Neural cell (in vitro differentiated cells): Measurements from ENCODE around the gene BCCIP.

Experiments used
- CTCF ChIP-seq: fragments of 450-650 bp; IDR thresholded peaks from 2 replicates; pipeline ENCODE4 v1.5.1; 2014; ENCODE audit warnings: antibody characterized with exemption, mild to moderate bottlenecking, moderate library complexity; ENCODE audit not compliant: poor library complexity, severe bottlenecking
- EP300 ChIP-seq: fragments of 450-650 bp; conservative IDR thresholded peaks from 2 replicates; pipeline ENCODE4 v1.6.1; 2014; ENCODE audit warnings: antibody characterized with exemption, mild to moderate bottlenecking, moderate library complexity; ENCODE audit not compliant: poor library complexity, severe bottlenecking
- EZH2 ChIP-seq: fragments of 200-600, 300-800 bp; shearing (Covaris generic), sonication (generic); IDR thresholded peaks from 2 replicates; pipeline ENCODE4 v1.6.1; 2014; ENCODE audit warnings: antibody characterized with exemption, low read length, borderline replicate concordance, mild to moderate bottlenecking; ENCODE audit not compliant: insufficient read depth, poor library complexity, severe bottlenecking
- MXI1 ChIP-seq: fragments of 450-650 bp; conservative IDR thresholded peaks from 2 replicates; pipeline ENCODE4 v1.6.1; 2014; ENCODE audit warnings: antibody characterized with exemption, mild to moderate bottlenecking; ENCODE audit not compliant: poor library complexity, severe bottlenecking
- POLR2AphosphoS5 ChIP-seq: IDR thresholded peaks from 2 replicates; pipeline ENCODE4 v1.6.1; 2012
- RAD21 ChIP-seq: fragments of 450-650 bp; conservative IDR thresholded peaks from 2 replicates; pipeline ENCODE4 v1.6.1; 2014; ENCODE audit warnings: antibody characterized with exemption, mild to moderate bottlenecking, moderate library complexity
- SMC3 ChIP-seq: fragments of 450-650 bp; conservative IDR thresholded peaks from 2 replicates; pipeline ENCODE4 v1.6.1; 2014; ENCODE audit warnings: antibody characterized with exemption, mild to moderate bottlenecking, moderate library complexity; ENCODE audit not compliant: poor library complexity
- TAF1 ChIP-seq: IDR thresholded peaks from 2 replicates; pipeline ENCODE4 v1.6.1; 2012; ENCODE audit warnings: low read depth
- TF ChIP-seq, protein P1 (sequence below): IDR thresholded peaks from 2 replicates; pipeline ENCODE4 v1.6.1; 2012; ENCODE audit warnings: borderline replicate concordance

DNA sequence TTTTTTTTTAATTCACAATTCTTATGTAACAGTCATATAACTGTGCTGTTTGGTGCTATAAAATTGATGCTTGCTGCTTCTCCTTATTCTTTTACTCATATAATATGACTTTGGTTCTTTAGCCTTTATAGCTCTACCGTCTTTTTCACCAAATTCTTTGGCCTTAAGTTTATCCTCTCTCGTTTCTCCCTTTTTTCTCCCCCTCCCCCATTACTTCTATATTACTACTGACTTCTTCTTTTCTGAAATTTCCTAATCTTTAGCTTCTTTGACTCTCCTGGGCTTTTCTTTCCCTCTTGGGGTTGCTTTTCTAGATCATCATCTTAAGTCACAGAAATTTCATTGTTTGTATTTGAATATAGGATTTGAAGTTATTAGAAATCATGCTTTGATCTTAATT lies 3.8 kb downstream of the BCCIP start:
- TF ChIP-seq EP300 = no peak
- TF ChIP-seq EZH2 = no peak
- TF ChIP-seq TAF1 = no peak
- TF ChIP-seq CTCF = no peak
- TF ChIP-seq SMC3 = no peak
- TF ChIP-seq, protein P1, sequence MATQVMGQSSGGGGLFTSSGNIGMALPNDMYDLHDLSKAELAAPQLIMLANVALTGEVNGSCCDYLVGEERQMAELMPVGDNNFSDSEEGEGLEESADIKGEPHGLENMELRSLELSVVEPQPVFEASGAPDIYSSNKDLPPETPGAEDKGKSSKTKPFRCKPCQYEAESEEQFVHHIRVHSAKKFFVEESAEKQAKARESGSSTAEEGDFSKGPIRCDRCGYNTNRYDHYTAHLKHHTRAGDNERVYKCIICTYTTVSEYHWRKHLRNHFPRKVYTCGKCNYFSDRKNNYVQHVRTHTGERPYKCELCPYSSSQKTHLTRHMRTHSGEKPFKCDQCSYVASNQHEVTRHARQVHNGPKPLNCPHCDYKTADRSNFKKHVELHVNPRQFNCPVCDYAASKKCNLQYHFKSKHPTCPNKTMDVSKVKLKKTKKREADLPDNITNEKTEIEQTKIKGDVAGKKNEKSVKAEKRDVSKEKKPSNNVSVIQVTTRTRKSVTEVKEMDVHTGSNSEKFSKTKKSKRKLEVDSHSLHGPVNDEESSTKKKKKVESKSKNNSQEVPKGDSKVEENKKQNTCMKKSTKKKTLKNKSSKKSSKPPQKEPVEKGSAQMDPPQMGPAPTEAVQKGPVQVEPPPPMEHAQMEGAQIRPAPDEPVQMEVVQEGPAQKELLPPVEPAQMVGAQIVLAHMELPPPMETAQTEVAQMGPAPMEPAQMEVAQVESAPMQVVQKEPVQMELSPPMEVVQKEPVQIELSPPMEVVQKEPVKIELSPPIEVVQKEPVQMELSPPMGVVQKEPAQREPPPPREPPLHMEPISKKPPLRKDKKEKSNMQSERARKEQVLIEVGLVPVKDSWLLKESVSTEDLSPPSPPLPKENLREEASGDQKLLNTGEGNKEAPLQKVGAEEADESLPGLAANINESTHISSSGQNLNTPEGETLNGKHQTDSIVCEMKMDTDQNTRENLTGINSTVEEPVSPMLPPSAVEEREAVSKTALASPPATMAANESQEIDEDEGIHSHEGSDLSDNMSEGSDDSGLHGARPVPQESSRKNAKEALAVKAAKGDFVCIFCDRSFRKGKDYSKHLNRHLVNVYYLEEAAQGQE = no peak
- no peak for TF ChIP-seq MXI1
- no peak for TF ChIP-seq RAD21
- no peak for TF ChIP-seq POLR2AphosphoS5
